HG03045 (cell line): ENCODE results near the gene GOLGA8B.
"Not testable (repeated sequence)": the region's sequence is repeated elsewhere in the genome, so short reads cannot be mapped to it uniquely, and the experiment has no call there.

Experiments
- ATAC-seq: cut with Tn5 transposase; IDR thresholded peaks from one replicate; pipeline ENCODE4 v1.9.1; 2021; ENCODE audit warnings: mild to moderate bottlenecking, moderate library complexity; ENCODE audit not compliant: unreplicated experiment

The GOLGA8B gene

DNA sequence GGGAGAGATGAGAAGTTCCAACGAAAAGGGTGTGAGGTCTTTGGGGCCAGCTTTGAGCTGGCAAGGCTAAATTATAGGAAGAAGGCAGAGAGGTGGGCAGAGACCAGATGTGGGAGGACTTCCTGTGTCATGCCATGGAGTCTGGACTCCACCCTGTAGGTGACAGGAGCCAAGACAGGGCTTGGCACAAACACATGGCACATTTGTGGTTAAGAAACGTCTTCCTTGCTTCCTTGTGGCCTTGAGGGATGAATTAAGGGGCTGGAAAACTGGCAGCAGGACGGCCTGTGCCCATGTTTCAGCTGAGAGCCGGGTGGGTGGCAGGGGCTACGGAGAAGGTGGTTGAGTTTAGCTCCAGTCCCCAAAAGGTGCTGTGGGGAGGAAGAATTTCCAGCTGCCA, 18.7 kb downstream of the GOLGA8B start:
- ATAC-seq, result not testable (repeated sequence)

DNA sequence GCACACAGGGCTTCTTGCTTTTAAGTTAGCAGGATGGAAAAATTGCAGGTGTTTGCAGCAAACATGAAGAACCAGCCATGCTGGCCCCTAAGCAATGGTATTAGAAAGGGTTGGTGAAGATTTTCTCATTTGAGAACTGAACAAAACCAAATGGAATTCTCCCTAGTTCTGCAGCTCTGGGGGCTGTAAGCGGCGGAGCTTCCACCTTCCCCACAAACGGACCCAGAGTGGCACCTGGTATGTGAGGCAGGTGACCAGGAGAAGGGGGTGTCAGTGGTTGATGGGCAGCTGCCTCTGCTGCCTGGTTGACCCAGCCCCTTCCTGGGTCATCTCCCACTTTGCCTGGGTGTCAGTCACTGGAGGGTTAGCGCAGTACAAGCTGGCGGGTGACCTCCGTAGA, 22.6 kb downstream of the GOLGA8B start:
- not testable (repeated sequence) for ATAC-seq

DNA sequence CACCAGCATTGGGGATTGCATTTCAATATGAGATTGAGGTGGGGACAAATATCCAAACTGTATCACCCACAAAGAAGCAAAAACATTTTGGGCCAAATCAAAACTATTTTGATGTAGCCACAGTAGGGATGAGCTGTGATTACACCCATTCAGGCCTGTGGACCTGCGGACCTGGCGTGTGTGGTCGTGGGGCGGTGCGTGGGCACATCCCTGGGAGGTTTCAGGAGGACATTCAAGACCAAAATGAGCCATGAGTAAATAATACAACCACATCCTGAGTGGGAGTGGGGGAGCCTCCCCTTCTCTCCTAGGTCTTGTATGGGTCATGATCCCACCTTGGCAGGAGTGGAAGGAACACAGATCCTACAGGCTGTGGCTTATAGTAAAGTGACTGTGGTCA, 23.7 kb downstream of the GOLGA8B start:
- not testable (repeated sequence) for ATAC-seq

DNA sequence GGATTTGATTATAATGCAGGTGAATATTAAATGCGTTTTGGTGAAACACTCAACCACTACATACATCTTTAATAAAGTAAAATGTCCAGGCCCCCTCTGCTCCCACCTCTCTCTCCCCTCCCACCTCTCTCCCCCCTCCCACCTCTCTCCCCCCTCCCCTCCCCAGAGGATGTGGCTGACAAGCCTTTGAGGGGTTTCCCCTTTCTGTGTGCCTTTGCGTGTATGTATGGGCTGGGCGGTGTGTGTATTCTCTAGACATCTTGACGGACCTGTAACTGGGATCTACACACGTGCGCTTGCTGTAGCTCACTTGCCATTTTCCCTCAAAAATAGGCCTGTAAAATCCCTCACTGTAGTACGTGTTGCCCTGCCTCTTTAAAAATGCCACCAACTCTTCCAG, 28.3 kb downstream of the GOLGA8B start:
- not testable (repeated sequence) for ATAC-seq

DNA sequence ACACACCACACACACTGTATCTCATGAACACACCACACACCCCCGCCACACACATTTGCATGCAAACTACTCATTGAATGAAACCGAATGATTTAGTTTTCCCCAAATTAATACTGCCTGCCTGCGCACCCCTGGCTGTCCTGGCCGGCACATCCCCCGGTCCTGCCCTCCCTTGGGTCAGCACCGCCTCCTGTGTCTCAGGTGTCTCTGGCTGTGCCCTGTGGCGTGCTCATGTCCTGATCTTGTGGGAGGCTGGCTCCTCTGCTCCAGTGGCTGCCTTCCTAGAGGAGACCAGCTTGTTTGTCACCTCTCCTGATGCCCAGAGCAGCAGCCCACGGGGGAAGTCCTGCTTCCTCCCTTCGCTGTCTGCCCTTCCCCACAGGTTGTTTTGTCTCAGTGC, 28.7 kb downstream of the GOLGA8B start:
- not testable (repeated sequence) for ATAC-seq

DNA sequence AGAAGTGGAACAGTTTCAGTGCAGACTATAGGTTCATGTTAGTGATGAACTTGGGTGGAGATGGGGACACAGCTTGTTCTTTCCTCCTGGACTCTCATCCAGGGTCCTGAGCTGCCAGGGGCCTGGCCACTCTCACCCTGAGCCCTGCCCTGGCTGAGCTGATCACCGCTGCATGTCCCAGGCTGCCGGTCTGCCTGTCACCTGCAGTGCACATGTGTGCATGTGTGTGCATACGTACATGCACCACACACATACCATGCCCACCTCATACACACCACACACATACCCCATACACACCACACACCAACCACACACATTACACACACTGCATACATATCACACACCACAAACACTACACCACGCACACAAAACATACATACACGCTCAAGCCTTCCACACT, 29.3 kb downstream of the GOLGA8B start:
- not testable (repeated sequence) for ATAC-seq

DNA sequence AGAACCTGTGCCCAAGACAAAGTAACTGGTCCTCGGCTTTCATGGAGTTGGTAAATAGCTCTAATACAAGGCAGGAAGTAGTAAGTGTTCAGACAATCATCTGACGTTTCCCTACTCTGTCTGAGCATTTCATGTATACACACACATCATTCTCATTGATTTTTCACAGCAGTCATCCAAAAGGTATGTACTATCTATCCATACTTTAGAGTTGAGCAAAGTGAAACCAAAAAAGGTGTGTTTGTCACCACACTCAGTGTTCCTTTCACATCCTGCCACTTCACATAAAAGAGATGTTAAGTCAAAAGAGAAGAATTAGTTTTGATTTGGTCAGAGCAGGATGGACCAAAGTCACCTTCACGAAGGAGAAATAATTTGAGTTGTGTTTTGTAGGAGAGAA, 33.3 kb downstream of the GOLGA8B start:
- not testable (repeated sequence) for ATAC-seq

DNA sequence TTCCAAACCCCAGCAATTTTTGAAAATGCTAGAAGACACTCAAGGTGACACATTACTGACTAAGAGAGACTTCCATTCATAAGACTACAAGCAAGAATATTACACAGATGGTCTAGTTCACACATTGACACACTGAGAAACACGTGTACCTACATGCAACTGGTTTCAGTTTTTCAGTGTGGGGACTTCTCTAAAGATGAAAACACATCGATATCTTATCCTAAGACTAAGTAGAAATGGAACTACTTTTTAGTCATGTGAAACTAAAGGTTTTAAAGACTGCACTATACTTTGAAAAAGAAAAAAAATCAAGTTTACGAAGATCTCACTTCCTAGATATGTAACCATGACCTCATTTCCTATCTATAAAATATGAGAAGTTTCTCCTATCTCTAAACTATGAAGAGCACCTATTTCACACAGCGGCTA, 34.1 kb downstream of the GOLGA8B start:
- not testable (repeated sequence) for ATAC-seq

DNA sequence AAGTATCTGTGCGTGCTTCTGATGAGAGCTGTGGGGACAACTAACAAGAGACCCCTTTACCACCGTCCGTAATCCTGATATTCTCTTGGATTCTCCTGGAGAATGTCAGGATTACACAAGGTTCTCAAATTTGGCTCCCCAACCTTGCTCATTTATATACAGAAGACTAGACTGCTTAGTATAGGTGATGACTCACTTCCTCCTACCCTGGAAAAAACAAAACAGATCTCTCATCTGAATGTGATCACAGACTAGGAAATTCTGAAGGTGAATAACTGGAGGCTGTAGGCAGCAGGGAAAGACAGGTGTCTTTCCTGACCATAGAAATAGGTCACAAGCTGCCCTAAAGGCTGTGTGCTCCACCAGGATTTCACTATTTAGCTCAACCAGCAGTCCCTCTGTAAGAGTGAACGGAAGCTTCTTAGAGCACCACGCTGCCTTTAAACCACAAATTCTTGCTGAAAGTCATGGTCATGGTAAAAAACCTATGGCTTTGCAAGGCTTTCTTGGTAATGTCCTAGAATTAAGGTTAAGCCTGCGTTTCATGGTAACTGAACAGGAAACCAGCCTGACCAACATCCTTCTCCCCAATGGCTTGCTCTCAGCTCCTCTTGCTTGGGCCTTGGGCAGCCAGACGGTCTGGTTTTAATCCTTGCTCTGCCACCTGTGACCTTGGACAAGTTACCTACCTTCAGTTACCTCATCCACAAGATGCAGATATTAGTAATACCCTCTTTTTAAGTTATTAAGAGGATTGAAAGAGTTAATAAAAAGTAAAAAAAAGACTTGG, 39.4 kb downstream of the GOLGA8B start:
- not testable (repeated sequence) for ATAC-seq

DNA sequence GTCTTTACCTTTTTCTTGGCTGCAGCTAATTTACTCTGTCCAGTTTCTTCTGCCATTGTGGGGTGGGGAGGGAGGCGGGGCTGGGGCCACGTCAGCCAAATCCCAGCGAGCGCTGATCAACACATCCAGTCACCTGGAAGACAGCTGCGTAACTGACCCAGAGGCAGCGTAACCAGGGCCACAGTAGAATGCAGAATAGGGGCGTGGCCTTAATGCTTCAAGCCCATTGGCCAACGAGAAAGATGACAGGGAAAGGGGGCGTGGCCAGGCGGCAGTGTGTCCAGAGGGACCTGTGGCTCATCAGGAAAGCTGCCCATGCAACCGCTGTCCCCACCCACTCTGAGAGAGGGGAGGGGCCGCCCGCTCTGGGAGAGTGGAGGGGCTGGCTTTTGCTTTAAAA, 47.6 kb downstream of the GOLGA8B start:
- not testable (repeated sequence) for ATAC-seq
